SK-N-MC (cell line): Measurements from ENCODE around the gene PDE4D.
A peak's percentile ranks its signal among the peaks of the same experiment; 100 is the strongest.

Experiments
- DNase-seq: peaks from one replicate; pipeline ENCODE4 v3.0.0-alpha.2; 2011; ENCODE audit warnings: low read depth, low spot score
- H3K27ac ChIP-seq: fragments of 200-600 bp; sonication (generic); 2 replicates; pipeline ENCODE4 v1.5.1; 2016; ENCODE audit warnings: mixed run types
- H3K36me3 ChIP-seq: fragments of 200-600 bp; sonication (generic); 2 replicates; pipeline ENCODE4 v1.6.1; 2017; ENCODE audit warnings: antibody characterized with exemption, low read length, mixed read lengths; ENCODE audit not compliant: insufficient read depth
- H3K4me3 ChIP-seq: fragments of 200-600 bp; sonication (generic); 2 replicates; pipeline ENCODE4 v1.5.1; 2016
- H3K9ac ChIP-seq: fragments of 200-600 bp; sonication (generic); 2 replicates; pipeline ENCODE4 v1.8.0; 2017; ENCODE audit warnings: mixed run types, mixed read lengths; ENCODE audit not compliant: insufficient read length
- H3K9me3 ChIP-seq: fragments of 200-600 bp; sonication (generic); 2 replicates; pipeline ENCODE4 v1.6.1; 2017; ENCODE audit warnings: low read depth, mild to moderate bottlenecking, antibody characterized with exemption, low read length, moderate library complexity, mixed read lengths
- EZH2 ChIP-seq: fragments of 200-600 bp; sonication (generic); IDR thresholded peaks from one replicate; pipeline ENCODE4 v1.6.1; 2017; ENCODE audit warnings: antibody characterized with exemption
- FOXP2 ChIP-seq: optimal IDR thresholded peaks from 2 replicates; pipeline ENCODE3; 2011; ENCODE audit warnings: mild to moderate bottlenecking, moderate library complexity; ENCODE audit not compliant: insufficient read depth; ENCODE audit errors: extremely low read length, control extremely low read depth
- POLR2AphosphoS5 ChIP-seq: IDR thresholded peaks from 2 replicates; pipeline ENCODE4 v1.6.1; 2012; ENCODE audit warnings: mild to moderate bottlenecking, low read depth, low read length, borderline replicate concordance

Gene PDE4D

GRCh38 chr5:59738024-59738423 is 155.5 kb downstream of the PDE4D start:
- H3K9ac ChIP-seq = no peak overlapping the region
- no peak for DNase-seq
- TF ChIP-seq POLR2AphosphoS5 (no peak), FOXP2 (no peak), EZH2 (no peak)
- H3K4me3 ChIP-seq = no peak overlapping the region
- no peaks in the 10 kb centered on the region for H3K36me3 ChIP-seq
- H3K9me3 ChIP-seq = no peaks in the 10 kb centered on the region
- no peak overlapping the region for H3K27ac ChIP-seq

DNA sequence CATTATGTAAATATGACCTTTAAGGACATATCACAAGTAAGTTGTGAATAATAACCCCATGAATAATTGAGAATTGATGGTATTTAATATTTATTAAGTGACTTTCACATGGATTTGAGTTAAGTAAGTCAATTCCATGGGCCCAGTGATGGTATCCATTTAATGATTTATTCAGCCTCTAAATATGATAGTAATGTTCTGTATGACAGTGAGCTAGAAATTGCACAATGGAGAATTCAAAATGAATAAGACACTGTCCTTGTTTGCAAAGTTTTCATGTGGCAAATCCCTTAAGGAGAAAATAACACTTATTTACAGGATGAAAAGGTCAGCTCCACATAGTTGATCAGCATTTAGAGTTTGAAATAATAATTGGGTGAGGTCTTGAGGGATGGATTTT is 160.7 kb downstream of the PDE4D start:
- Histone ChIP-seq H3K9me3 (no peaks in the 10 kb centered on the region), H3K36me3 (no peaks in the 10 kb centered on the region), H3K27ac (no peak overlapping the region), H3K4me3 (no peak overlapping the region), H3K9ac (no peak overlapping the region)
- DNase-seq = no peak
- TF ChIP-seq POLR2AphosphoS5 = no peak
- TF ChIP-seq EZH2 = no peak
- TF ChIP-seq FOXP2 = no peak

DNA sequence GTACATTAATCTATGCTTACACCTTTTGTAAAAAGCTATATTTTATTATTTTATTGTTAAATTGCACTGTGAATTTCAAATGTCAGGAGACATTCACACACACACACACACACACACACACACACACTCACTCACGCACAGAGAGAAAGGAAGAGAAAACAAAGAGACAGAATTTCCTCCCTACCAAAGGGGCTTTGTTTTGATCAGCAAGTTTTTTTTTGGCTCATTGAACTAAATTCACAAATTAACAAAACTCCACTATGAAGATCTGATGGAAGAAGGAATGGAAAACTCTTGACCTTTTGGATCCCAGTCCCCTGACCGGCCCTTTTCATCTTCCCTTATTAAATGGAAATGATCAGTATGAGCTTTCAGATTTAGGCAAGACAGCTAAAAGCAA is 161.2 kb downstream of the PDE4D start:
- H3K36me3 ChIP-seq = no peaks in the 10 kb centered on the region
- no peak overlapping the region for H3K27ac ChIP-seq
- no peak overlapping the region for H3K4me3 ChIP-seq
- no peak overlapping the region for H3K9ac ChIP-seq
- TF ChIP-seq POLR2AphosphoS5 (no peak), EZH2 (no peak), FOXP2 (no peak)
- H3K9me3 ChIP-seq = no peaks in the 10 kb centered on the region
- no peak for DNase-seq

- Histone ChIP-seq H3K9ac (no peak overlapping the region), H3K27ac (no peak overlapping the region)
- DNase-seq = no peak
These were observed 161.7 kb downstream of the PDE4D start for GRCh38 chr5:59731809-59732208.

DNA sequence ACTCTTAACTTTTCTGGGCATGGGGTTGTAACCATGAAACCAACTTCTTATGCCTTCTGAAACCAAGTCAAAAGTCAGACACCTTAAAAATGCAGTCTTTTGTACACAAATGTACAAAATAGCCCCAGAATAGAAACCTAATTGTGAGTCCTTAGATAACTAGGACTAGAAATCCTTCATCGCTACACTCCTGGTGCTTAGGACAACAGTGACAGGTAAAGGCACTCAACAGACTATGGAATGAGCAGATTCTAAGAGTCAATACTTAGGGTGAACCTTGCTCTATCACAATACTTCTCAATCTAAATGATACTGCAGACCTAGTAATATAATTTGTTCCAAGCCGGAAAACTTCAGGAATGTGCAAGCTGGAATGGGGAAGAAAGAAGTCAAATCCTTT is 163.7 kb downstream of the PDE4D start:
- no peak for DNase-seq
- no peaks in the 10 kb centered on the region for H3K36me3 ChIP-seq
- H3K4me3 ChIP-seq = no peak overlapping the region
- H3K27ac ChIP-seq = no peak overlapping the region
- TF ChIP-seq EZH2 = no peak
- TF ChIP-seq POLR2AphosphoS5 = no peak
- no peak for TF ChIP-seq FOXP2
- no peaks in the 10 kb centered on the region for H3K9me3 ChIP-seq
- no peak overlapping the region for H3K9ac ChIP-seq

More at GRCh38 chr5:59731809-59732208, 161.7 kb downstream of the PDE4D start:
- Histone ChIP-seq H3K36me3 (no peaks in the 10 kb centered on the region), H3K9me3 (no peaks in the 10 kb centered on the region), H3K4me3 (no peak overlapping the region)
- TF ChIP-seq POLR2AphosphoS5 (no peak), EZH2 (no peak), FOXP2 (no peak)

- DNase-seq = no peak
- H3K9me3 ChIP-seq = no peaks in the 10 kb centered on the region
- TF ChIP-seq EZH2 (no peak), POLR2AphosphoS5 (no peak), FOXP2 (no peak)
- no peak overlapping the region; the same call in 1 of the 2 replicates for H3K27ac ChIP-seq
- no peaks in the 10 kb centered on the region for H3K36me3 ChIP-seq
- no peak overlapping the region for H3K4me3 ChIP-seq
- H3K9ac ChIP-seq = no peak overlapping the region
These were observed 164.2 kb downstream of the PDE4D start for GRCh38 chr5:59729357-59729756.

DNA sequence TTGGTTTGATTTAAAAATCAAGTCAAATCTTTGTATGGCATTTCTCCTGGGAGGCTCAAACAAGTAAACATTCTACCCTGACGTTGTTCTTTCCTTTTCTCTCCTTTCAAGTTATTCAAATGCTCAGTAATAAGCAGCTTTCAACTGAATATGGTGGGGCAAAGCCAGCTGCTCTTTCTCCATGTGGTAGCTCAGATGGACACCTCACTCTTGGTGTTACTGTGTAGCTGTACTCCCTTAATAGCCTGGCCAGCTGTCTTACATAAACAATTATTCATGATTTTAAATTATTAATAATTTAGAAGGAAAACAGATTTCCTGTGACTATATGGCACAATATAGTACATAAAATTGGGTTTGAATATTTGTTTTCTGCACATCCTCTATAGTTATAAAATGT is 165.2 kb downstream of the PDE4D start:
- DNase-seq = no peak
- no peak overlapping the region for H3K4me3 ChIP-seq
- no peak overlapping the region for H3K9ac ChIP-seq
- H3K36me3 ChIP-seq = no peaks in the 10 kb centered on the region
- no peaks in the 10 kb centered on the region for H3K9me3 ChIP-seq
- TF ChIP-seq EZH2 (no peak), POLR2AphosphoS5 (no peak)
- H3K27ac ChIP-seq = peak overlapping the region; percentile 16; the same call in 1 of the 2 replicates

DNA sequence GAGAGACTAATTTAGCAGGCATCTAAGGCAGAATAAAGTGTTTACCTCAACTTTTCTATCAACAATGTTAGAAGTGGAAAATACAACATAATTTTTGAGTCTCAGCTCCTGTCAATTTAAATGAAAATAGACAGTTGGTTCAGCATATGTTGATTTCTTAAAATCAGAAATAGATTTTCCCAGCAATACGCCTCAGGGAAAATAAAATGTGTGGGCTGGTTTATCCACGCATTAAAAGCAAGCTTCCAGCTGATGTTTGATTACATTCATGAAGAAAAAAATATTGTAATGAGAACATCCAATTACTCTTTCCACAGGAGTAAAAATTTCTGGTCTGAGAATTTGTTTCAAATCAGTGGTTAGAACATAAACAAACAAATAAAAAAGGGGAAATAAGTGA is 166.3 kb downstream of the PDE4D start:
- no peak for DNase-seq
- Histone ChIP-seq H3K9me3 (no peaks in the 10 kb centered on the region), H3K9ac (no peak overlapping the region), H3K4me3 (no peak overlapping the region), H3K27ac (no peak overlapping the region), H3K36me3 (no peaks in the 10 kb centered on the region)
- TF ChIP-seq FOXP2 = no peak

- no peak for DNase-seq
- H3K27ac ChIP-seq = peak overlapping the region; percentile 85
- H3K36me3 ChIP-seq = no peaks in the 10 kb centered on the region
- H3K9ac ChIP-seq = peak overlapping the region; percentile 28
- H3K4me3 ChIP-seq = peak overlapping the region; percentile 53
- TF ChIP-seq POLR2AphosphoS5 (no peak), FOXP2 (no peak), EZH2 (no peak)
- no peaks in the 10 kb centered on the region for H3K9me3 ChIP-seq
These were observed 168.1 kb downstream of the PDE4D start for GRCh38 chr5:59725392-59725767.
